Measurements from ENCODE around the gene LUC7L3.
"Not testable (repeated sequence)": the region's sequence is repeated elsewhere in the genome, so short reads cannot be mapped to it uniquely, and the experiment has no call there.

The LUC7L3 gene

DNA sequence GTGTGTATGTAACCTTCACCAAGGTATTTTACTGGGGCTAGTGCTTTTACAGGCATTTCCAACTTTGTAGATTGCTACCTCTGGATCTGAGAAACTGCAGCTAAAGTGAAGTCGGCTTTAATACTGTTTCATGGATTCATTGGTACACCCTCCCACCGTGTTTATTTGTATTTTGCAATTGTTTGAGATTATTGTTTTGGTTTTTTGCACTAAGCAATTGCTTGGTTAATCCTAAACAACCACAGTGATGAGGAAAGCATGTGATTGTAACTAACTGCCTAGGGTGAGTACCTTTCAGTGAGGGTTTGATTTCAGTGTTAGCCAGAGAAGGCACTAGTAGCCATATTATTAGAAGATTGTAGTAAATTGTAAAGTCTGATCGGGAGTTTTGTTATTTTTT is 3.3 kb downstream of the LUC7L3 start:
- H3K36me3 ChIP-seq (replicated peaks), result peaks cover 2% of the 10 kb centered on the region
- TF ChIP-seq, protein P1, sequence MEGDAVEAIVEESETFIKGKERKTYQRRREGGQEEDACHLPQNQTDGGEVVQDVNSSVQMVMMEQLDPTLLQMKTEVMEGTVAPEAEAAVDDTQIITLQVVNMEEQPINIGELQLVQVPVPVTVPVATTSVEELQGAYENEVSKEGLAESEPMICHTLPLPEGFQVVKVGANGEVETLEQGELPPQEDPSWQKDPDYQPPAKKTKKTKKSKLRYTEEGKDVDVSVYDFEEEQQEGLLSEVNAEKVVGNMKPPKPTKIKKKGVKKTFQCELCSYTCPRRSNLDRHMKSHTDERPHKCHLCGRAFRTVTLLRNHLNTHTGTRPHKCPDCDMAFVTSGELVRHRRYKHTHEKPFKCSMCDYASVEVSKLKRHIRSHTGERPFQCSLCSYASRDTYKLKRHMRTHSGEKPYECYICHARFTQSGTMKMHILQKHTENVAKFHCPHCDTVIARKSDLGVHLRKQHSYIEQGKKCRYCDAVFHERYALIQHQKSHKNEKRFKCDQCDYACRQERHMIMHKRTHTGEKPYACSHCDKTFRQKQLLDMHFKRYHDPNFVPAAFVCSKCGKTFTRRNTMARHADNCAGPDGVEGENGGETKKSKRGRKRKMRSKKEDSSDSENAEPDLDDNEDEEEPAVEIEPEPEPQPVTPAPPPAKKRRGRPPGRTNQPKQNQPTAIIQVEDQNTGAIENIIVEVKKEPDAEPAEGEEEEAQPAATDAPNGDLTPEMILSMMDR (IDR thresholded peaks at IDR 0.05; ENCODE audit: low read depth, low read length, missing control alignments), result no peak
- H3K27me3 ChIP-seq (replicated peaks), result no peaks in the 10 kb centered on the region
- in situ Hi-C loops (cut with HindIII; ENCODE audit: low pct_ligation_motif_present, low sequenced_read_pairs), result no loop called here
- no peak for DNase-seq
- no peak overlapping the region for H3K4me3 ChIP-seq (ENCODE audit: low read depth, low read length)
- no peak overlapping the region for H3K27ac ChIP-seq

DNA sequence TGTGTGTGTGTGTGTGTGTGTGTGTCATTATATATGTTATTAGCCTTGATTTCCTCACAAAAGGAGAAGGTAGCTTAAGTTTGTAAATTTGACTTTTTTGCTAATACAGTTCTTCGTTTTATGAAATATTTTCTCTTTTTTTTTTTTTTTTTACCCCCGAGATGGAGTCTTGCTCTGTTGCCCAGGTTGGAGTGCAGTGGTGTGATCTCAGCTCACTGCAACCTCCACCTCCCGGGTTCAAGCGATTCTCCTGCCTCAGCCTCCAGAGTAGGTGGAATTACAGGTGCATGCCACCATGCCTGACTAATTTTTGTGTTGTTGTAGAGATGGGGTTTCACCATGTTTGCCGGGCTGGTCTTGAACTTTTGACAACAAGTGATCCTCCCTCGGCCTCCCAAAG is 5.2 kb downstream of the LUC7L3 start:
- in situ Hi-C loops (cut with HindIII; ENCODE audit: low pct_ligation_motif_present, low sequenced_read_pairs); H3K36me3 ChIP-seq (replicated peaks); DNase-seq; H3K27me3 ChIP-seq (replicated peaks); H3K4me3 ChIP-seq (ENCODE audit: low read depth, low read length); H3K27ac ChIP-seq: not testable (repeated sequence)

DNA sequence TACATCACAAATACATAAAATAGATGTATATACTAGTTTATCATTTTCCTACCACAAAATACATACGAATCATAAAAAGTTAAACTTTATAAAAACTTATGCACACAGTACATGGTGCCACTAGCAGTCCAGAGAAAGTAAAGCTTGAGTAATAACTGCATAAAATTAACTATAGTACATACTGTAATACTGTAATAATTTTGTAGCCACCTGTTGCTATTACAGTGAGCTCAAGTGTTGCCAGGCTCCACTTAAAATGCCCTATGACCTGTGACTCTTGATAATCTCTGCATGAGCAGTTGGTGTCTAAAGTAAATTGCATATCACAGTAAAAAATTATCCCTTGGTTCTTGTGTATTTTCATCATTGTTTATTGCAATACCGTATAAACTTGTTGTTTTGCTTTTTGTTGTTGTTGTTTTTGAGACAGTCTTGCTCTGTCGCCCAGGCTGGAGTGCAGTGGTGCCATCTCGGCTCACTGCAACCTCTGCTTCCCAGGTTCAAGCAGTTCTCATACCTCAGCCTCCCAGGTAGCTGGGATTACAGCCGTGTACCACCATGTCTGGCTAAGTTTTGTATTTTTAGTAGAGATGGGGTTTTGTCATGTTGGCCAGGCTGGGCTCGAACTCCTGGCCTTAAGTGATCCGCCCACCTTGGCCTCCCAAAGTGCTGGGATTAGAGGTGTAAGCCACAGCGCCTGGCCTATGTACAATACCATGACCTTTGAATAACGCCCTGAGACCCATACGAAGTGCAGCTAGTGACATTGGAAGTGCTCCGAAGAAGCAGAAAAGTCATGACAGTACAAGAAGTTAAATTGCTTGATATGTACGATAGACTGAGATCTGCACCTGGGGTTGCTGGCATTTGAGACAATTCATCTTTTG is 6.6 kb downstream of the LUC7L3 start:
- Histone ChIP-seq H3K36me3 (replicated peaks) (no peaks in the 10 kb centered on the region), H3K27ac (no peak overlapping the region), H3K4me3 (ENCODE audit: low read depth, low read length) (no peak overlapping the region), H3K27me3 (replicated peaks) (no peaks in the 10 kb centered on the region)
- in situ Hi-C loops (cut with HindIII; ENCODE audit: low pct_ligation_motif_present, low sequenced_read_pairs), result no loop called here
- DNase-seq, result no peak
- TF ChIP-seq, protein P1 (IDR thresholded peaks at IDR 0.05; ENCODE audit: low read depth, low read length, missing control alignments), result no peak

DNA sequence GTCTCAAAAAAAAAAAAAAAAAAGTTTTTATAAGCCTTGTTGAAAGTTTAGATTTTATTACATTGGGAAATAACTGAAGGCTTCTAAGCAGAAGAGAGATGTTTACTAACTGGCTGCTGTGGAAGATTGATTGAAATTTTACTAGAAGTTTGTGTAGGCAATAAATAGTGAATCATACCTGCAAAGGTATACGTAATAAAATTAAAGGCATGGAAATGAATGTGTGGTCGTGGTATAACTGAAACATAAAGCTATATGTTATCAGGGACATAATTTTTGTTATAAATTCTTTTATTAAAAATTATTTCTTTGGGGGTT is 8.7 kb downstream of the LUC7L3 start:
- H3K36me3 ChIP-seq (replicated peaks), result no peaks in the 10 kb centered on the region
- H3K27me3 ChIP-seq (replicated peaks), result no peaks in the 10 kb centered on the region
- no peak for DNase-seq

DNA sequence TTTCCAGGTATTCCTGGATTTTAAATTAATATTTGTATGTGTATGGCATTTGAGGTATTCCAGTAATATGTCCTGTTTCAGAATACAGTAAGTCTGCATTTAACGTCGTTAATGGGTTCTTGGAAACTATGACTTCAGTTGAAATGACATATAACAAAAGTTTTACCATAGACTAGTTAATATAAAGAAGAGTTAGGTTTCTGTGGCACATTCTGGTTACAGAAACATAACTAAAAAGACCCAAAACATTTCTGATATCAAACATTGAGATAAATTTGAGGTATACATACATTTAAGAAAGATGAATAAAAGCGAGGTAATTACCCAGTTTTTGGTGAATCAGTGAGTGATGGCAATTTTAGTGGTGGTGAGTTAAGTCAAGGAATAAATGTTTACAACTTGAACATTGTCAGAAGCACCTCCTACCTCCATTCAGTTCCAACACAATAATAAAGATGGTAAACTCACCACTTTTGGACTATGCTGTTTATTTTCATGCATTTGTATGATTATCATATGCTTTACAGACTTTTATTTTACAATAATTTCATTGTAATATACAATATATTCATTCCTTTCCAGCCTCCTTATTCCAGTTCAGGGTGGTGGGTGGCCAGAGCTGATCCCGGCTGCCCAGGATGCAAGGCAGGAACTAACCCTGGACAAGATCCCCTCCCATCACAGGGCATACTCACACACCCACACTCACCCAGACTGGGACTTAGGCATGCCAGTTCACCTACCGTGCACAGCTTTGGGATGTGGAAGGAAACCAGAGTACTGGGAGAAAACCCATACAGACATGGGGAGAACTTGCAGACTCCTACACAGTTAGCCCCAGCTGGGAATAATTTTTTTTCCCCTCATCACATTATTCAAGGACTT is 9.7 kb downstream of the LUC7L3 start:
- H3K4me3 ChIP-seq (ENCODE audit: low read depth, low read length), result no peak overlapping the region
- H3K36me3 ChIP-seq (replicated peaks), result no peaks in the 10 kb centered on the region
- H3K27ac ChIP-seq, result no peak overlapping the region
- DNase-seq, result no peak
- TF ChIP-seq, protein P1 (IDR thresholded peaks at IDR 0.05; ENCODE audit: low read depth, low read length, missing control alignments), result no peak
- H3K27me3 ChIP-seq (replicated peaks), result no peaks in the 10 kb centered on the region
- in situ Hi-C loops (cut with HindIII; ENCODE audit: low pct_ligation_motif_present, low sequenced_read_pairs), result no loop called here

More for the DNA sequence above, 8.7 kb downstream of the LUC7L3 start:
- in situ Hi-C loops (cut with HindIII; ENCODE audit: low pct_ligation_motif_present, low sequenced_read_pairs), result no loop called here
- Histone ChIP-seq H3K4me3 (ENCODE audit: low read depth, low read length) (no peak overlapping the region), H3K27ac (no peak overlapping the region)
- TF ChIP-seq, protein P1 (IDR thresholded peaks at IDR 0.05; ENCODE audit: low read depth, low read length, missing control alignments), result no peak
